HG02571 (cell line): ENCODE results near the gene ARL6IP6.
"Not testable (repeated sequence)": the region's sequence is repeated elsewhere in the genome, so short reads cannot be mapped to it uniquely, and the experiment has no call there.

Source experiments
- ATAC-seq: cut with Tn5 transposase; IDR thresholded peaks from one replicate; pipeline ENCODE4 v1.9.1; 2021; ENCODE audit warnings: mild to moderate bottlenecking, moderate library complexity; ENCODE audit not compliant: unreplicated experiment

The ARL6IP6 gene

DNA sequence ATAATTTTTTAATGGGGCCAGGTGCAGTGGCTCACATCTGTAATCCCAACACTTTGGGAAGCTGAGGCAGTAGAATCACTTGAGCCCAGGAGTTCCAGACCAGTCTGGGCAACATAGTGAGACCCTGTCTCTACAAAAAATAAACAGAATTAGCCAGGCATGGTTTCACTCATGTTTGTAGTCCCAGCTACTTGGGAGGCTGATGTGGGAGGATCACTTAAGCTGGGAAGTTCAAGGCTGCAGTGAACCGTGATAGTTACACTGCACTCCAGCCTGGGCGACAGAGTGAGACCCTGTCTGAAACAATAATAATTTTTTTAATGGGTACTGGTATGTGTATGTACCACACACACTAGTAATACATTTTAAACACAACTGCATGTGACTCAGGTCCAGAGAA is 2.4 kb downstream of the ARL6IP6 start:
- no peak for ATAC-seq

DNA sequence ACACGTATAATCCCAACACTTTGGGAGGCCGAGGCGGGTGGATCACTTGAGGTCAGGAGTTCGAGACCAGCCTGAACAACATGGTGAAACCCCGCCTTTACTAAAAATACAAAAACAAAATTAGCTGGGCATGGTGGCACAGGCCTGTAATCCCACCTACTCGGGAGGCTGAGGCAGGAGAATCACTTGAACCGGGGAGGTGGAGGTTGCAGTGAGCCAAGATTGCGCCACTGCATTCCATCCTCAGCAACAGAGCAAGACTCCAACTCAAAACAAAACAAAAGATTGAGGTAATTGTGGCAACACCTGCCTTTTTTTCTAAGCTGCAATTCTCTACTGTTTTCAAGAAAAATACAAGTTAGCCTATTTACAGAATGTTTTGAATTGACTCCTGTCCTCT is 4.2 kb downstream of the ARL6IP6 start:
- ATAC-seq: not testable (repeated sequence)

DNA sequence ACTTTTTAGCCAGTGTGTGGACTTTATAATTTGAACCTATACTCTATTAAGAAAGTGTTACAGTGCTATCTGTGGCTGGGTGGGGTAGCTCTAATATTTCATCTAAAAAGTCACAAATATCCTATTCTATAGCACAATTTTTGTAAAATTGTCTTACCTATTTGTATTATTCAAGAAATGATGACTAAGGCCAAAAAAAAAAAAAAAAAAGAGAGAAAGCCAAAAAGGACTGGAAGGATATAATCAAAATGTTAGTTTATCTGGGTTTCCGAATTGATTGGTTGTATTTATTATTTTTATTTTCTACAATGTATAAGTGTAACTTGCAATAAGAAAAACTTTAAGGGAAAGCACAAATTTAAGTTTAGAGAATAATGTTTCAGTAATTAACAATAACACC is 5.5 kb downstream of the ARL6IP6 start:
- ATAC-seq: no peak

DNA sequence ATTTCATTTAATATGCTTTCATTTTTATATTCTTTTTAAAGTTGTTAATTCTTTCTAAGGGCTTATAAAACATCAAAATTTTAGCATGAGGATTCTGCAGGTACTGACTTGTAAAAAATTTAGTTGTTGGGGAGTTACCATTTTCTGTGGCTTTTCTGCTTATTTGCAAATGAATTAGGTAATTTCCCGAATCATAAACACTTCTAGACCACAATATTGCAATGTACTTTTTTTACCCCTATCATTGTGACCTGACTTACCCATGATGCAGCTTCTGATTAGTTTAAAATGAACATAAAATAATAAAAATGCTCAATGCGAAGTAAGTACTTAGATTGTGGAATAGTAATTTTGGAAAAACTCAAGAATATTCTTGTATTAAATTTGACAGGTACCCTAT is 11.4 kb downstream of the ARL6IP6 start:
- no peak for ATAC-seq

DNA sequence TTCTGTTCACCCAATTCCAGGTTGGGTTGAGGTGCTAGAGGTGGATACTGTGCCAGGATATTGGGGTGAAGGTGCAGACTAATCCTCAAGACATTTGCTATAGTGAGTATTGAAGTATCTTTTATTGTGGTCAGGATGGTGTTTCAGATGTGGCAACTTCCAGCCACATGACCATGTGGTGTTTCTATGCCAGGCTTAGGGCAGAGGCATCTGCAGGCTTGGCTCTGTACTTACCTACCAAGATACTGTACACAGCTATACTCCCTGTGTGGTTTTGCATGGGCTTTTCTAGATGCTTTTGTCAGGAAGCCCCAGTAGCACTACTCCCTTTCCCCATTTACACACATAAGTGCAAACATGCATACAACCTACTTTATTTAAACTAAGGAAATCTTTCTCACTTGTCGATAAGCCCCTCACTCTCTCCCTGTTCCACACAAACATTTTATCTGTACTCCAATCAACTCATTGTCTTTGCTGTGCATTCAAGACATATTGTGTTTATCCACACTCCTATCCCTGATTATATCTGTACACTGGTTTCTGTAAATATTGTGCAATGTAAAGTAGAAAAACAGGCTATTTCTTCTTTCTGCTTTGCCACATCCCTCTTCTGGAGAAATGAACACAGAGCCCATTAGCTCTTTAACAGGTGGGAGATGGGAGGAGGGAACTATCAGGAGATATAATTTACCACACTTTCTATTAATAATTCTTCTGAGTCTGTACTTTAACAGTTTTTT is 12.3 kb downstream of the ARL6IP6 start:
- ATAC-seq: peak; percentile 76

DNA sequence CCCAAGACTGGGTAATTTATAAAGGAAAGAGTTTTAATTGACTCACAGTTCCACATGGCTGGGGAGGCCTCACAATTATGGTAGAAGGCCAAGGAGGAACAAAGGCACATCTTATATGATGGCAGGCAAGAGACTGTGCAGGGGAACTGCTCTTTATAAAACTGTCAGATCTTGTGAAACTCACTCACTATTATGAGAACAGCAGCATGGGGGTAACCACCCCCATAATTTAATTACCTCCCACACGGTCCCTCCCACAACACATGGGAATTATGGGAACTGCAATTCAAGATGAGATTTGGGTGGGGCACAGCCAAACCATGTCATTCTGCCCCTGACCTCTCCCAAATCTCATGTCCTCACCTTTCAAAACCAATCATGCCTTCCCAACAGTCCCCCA is 19.1 kb downstream of the ARL6IP6 start:
- ATAC-seq: not testable (repeated sequence)

DNA sequence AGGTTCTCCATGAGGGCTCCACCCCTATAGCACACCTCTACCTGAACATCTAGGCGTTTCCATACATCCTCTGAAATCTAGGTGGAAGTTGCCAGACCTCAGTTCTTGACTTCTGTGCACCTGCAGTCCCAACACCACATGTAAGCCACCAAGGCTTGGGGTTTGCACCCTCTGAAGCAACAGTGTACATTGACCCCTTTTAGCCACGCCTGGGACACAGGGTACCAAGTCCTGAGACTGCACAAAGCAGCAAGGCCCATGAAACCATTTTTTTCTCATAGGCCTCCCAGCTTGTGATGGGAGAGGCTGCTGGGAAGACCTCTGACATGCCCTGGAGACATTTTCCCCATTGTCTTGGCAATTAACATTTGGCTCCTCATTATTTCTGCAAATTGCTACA is 20.0 kb downstream of the ARL6IP6 start:
- no peak for ATAC-seq

DNA sequence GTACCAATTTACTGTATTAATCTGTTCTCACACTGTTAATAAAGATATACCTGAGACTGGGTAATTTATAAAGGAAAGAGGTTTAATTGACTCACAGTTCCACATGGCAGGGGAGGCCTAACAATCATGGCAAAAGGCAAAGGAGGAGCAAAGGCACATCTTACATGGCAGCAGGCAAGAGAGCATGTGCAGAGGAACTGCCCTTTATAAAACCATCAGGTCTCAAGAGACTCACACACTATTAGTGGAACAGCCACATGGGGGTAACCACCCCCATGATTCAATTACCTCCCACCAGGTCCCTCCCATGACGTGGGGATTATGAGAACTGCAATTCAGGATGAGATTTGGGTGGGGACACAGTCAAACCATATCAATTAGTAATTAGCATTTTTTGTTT is 21.3 kb downstream of the ARL6IP6 start:
- ATAC-seq: not testable (repeated sequence)

DNA sequence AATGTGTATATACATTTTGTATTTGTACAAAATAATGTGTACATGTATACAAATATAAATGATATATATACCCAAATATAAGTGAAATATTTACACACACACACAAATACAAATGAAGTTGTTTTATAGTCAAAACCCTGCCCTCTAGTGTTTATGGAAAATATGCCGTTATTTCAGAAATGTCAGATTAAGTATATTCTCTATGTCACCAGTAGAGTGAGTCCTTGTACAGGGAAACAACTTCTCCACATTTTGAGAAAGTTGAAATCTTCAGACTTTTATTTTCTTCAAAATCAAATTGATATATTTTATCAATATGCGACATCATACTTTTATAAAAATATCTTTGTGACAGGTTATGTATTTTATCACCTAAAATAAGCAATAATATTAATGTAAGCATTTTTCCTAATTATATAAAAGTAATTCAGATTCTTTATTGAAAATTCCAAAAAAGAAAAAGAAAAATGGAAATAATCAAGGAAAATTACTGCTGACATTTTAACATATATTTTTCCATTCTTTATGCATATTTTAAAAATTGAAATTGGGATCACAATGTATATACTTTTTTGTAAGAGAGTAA is 22.4 kb downstream of the ARL6IP6 start:
- ATAC-seq: peak; percentile 70

DNA sequence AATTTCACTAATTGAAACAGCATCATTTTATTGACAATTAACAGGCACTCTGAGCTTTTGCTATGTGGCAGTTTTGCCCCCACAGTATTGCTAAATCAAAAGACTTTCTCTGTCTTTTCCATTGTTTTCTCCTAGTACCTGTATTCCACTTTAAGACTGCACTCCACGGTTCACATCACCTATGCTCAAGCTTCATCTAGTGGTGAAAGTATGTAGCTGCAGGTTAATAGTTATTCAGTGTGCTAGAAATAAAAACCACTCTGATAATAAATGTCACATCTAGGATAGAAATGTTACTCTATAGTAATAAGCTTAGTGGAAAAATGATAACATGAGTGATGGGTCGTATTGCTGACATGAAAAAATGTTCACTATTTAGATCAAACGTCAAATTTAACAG is 24.6 kb downstream of the ARL6IP6 start:
- ATAC-seq: no peak

DNA sequence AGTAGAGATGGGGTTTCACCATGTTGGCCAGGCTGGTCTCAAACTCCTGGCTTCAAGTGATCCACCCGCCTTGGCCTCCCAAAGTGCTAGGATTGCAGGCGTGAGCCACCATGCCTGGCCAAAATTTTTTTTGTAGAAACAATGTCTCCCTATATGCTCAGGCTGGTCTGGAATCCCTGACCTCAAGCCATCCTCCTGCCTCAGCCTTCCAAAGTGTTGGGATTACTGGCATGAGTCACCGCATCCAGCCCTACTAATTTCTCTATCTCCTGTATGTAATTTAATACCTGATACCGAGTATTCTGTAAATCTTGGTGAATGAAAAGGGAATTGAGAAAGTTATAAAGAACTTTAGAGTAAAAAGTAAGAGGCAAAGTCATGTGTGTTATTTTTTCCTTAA is 29.3 kb downstream of the ARL6IP6 start:
- not testable (repeated sequence) for ATAC-seq

DNA sequence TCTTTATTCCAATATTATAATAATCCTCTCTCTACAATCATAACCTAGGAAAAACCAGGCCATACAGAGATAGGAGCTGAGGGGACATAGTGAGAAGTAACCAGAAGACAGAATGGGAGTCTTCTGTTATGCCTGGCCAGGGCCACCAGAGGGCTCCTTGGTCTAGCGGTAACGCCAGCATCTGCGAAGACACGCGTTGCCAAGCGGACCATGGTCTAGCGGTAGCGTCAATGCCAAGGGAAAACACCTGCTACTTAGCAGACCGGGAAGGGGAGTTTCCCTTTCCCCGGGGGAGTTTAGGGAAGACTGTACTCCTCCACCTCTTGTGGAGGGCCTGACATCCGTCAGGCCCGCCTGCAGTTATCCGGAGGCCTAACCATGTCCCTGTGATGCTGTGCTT is 36.6 kb downstream of the ARL6IP6 start:
- ATAC-seq: no peak

DNA sequence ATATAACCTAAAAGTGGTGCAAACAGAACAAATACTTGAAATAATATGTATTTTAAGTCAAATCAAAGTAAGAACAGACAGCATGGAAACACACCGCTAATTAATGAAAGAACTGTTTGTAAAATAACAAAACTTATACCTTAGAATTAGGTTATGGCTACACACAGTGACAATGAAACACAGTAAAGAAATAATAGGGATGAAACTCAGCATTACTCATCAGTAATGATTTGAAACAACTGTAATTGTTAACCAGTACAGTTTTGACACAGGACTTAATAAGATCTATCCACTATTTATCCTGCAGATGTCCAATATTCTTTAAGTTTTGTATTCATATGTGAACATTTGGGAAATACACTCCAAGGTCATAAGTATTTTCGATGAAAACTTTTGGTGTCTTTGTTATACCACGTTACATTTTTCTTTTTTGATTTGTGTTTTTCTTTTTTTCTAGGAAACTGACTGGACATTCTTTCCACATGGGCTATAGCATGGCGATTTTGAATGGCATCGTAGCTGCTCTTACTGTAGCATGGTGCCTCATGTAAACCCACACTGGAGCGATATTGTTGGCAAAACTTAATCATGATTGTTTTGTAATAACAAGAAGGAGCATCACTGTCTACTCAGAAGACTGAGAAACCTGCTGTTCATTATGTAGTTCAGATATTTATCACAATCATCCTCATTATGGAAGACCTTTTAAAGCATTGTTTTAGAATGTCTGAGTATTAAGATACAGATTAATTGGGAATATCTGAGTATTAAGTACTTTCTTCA is 41.1 kb downstream of the ARL6IP6 start:
- ATAC-seq: no peak

DNA sequence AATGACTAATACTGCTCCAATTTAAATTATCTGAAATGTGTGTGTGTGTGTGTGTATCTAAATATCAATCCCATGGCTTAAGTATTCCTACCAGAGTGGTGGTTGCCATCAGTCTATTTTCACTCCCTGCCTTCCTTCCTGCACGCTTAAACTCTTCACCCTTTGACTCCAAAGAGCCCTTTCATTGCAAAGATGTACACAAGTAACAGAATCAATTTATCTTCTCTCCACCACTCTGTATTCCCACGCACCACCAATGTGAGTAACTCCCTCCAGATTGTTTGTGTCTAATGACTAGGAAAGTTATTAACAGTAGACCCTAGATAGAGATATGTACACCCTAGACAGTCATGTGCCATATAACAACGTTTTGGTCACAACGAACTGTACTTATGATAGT is 42.8 kb downstream of the ARL6IP6 start:
- no peak for ATAC-seq

DNA sequence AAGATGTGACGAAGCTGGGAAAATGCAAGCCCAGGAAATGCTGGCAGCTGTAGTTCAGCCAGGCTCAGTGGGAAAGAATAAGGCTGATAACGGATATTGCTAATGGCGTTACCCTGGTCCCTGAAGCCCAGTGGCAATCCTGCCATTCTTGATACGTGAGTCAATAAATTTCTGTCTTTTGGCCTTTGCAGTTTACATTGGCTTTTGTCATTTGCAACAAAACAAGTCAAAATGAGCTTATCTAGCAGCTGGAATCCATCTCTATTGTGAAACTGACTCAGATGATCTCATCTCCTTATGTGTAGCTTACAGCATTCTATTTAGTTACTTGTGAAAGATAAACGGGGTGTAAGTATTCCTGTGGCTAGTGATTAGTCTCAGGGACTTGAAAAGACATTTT is 43.8 kb downstream of the ARL6IP6 start:
- no peak for ATAC-seq

DNA sequence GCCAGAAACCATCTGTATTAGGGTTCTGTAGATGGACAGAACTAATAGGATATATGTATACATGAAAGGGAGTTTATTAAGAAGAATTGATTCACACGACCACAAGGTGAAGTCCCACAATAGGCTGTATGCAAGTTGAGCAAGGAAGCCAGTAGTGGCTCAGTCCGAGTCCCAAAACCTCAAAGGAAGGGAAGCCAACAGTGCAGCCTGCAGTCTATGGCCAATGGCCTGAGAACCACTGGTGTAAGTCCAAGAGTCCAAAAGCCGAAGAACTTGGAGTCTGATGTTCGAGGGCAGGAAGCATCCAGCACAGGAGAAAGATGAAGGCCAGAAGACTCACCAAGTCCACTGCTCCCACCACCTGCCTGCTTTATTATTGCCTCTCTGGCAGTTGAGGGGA is 44.8 kb downstream of the ARL6IP6 start:
- ATAC-seq: not testable (repeated sequence)

DNA sequence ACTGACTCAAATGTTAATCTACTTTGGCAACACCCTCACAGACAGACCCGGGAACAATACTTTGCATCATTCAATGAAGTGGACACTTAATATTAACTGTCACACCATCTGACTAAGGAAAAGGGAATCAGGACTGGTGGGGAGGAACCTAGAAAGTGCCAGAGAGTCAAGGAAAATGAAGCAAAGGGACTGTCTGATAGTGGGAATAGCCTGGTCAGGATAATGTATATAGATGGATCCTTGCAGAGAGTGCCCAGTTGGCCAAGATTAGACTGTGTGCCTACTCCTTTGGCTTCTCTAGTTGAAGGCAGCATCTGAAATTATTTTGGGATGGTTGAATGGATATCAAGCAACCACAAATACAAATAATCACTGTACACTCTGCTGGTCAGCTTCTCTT is 45.2 kb downstream of the ARL6IP6 start:
- ATAC-seq: no peak

DNA sequence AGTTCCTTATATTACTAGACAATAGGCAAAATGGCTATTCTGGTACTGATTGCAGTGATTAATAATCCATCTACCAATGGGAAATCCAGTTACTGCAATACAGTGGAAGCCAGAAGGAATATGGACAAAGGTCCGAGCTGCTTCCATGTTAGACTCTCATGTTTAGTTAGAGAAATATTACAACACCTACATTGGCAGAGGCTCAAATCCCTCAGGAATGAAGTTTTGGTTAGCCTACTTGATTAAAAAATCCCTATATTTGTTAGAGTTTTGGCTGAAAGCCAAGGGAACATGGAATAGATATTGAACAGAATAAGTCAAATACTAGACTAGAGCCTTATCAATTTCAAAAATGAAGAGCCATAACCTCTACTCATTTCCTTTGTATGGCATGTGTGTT is 48.5 kb downstream of the ARL6IP6 start:
- ATAC-seq: no peak

DNA sequence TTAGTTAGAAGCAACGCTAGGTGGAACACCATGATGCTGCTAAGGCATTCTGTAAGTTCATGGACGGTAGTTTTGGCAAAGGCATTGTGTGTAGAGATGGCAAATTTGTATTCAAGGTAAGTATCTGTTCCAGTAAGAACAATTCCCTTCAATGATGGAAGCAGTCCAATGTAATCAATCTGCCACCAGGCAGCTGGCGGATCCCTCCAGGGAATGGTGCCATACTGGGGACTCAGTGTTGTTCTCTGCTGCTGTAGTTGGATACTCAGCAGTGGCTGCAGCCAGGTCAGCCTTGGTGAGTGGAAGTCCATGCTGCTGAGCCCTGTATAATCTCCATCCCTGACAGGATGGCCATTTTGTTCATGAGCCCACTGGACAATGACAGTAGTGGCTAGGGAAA is 62.8 kb downstream of the ARL6IP6 start:
- no peak for ATAC-seq

DNA sequence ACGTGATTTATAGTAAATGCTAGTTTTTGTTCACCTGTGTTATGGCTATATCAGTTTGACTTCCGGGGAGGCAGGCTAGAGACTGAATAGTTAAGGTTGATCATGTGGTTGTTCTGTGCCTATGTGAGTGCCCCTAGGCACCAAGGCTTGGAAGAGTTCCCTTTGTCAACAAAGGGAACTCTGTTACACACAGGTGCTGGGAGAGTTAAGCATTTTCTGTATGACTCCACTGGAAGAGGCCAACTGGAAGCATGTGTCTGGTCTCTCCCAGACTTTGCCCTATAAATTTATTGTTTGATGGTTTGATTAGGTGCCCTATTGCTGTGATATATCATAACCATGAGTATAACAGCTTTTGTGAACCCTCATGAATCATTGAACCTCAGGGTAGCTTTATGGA is 63.8 kb downstream of the ARL6IP6 start:
- no peak for ATAC-seq

DNA sequence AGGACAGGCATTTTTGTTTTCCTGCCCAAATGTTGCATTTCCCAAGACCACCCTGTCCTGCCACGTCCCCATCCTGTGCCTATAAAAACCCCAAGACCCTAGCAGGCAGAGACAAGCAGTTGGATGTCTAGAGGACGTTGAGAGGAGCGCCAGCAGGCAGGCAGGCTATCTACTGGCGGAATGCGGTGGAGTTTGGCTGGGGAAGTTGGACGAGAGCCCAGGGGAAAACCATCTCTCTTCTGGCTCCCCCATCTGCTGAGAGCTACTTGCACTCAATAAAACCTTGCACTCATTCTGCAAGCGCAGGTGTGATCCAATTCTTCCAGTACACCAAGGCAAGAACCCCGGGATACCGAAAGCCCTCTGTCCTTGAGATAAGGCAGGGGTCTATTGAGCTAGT is 72.5 kb downstream of the ARL6IP6 start:
- ATAC-seq: no peak

DNA sequence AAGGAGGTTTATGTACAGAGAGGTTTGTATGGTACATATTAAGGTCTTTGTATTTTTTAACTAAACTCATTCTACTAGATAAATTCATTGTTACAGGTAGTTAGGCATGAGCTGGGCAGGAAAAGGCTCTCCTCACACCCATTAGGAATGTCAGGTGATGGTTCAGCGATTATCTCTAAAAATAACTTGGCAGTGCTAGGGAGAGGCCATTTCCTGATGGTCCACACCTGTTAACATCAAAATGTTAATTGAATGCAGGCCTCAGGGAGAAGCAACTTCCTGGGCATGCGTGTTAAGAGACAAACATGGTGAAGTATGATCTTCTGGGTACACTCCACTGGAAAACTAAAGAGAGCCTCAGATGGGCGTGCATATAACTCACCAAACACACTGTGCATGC is 73.6 kb downstream of the ARL6IP6 start:
- ATAC-seq: no peak
